ENCODE data around the gene HMCN2. TPM values are rescaled to one million over a fixed set of nuclear protein-coding genes. Genes with fewer than 3 reads are reported as not detected.

The HMCN2 gene
- polyA plus RNA-seq, 1 experiment = under 0.01 TPM

- no peak for DNase-seq (ENCODE audit: low read depth, low spot score)
- no peaks in the 10 kb centered on the region for H3K27me3 ChIP-seq (ENCODE audit: control insufficient read depth, insufficient read depth, low read length)
- CTCF ChIA-PET = interaction anchor here (1.2 kb wide), 1 partner anchor 13 kb away, joined by 3 read pairs; no protein-coding TSS in a partner anchor
- POLR2A ChIA-PET = no interaction called here
- no peak overlapping the region for H3K4me3 ChIP-seq (ENCODE audit: low read depth, low read length)
- TF ChIP-seq CTCF (IDR thresholded peaks at IDR 0.05; ENCODE audit: low read depth, low read length) = no peak
- H3K27ac ChIP-seq (ENCODE audit: low read depth, low read length) = no peak overlapping the region
- peaks cover 22% of the 10 kb centered on the region for H3K9me3 ChIP-seq (ENCODE audit: control insufficient read depth, insufficient read depth, low read length)
Observed at GRCh38 chr9:130230631-130231030, 34.9 kb upstream of the HMCN2 start.

GRCh38 chr9:130232899-130233586 lies 32.5 kb upstream of the HMCN2 start:
- CTCF ChIA-PET = no interaction called here

GRCh38 chr9:130233587-130233945 lies 32.0 kb upstream of the HMCN2 start:
- no peak for DNase-seq (ENCODE audit: low read depth, low spot score)
- no peak overlapping the region for H3K4me3 ChIP-seq (ENCODE audit: low read depth, low read length)
- no peak for TF ChIP-seq CTCF (IDR thresholded peaks at IDR 0.05; ENCODE audit: low read depth, low read length)
- POLR2A ChIA-PET = no interaction called here
- no peaks in the 10 kb centered on the region for H3K27me3 ChIP-seq (ENCODE audit: control insufficient read depth, insufficient read depth, low read length)
- CTCF ChIA-PET = no interaction called here
- no peak overlapping the region for H3K27ac ChIP-seq (ENCODE audit: low read depth, low read length)
- no peaks in the 10 kb centered on the region; the same call in 1 of the 2 replicates for H3K9me3 ChIP-seq (ENCODE audit: control insufficient read depth, insufficient read depth, low read length)

More at GRCh38 chr9:130232899-130233586, 32.5 kb upstream of the HMCN2 start:
- POLR2A ChIA-PET = no interaction called here
- no peak for DNase-seq (ENCODE audit: low read depth, low spot score)
- H3K9me3 ChIP-seq (ENCODE audit: control insufficient read depth, insufficient read depth, low read length) = peaks cover 1% of the 10 kb centered on the region
- no peaks in the 10 kb centered on the region for H3K27me3 ChIP-seq (ENCODE audit: control insufficient read depth, insufficient read depth, low read length)
- H3K4me3 ChIP-seq (ENCODE audit: low read depth, low read length) = no peak overlapping the region
- no peak overlapping the region for H3K27ac ChIP-seq (ENCODE audit: low read depth, low read length)
- TF ChIP-seq CTCF (IDR thresholded peaks at IDR 0.05; ENCODE audit: low read depth, low read length) = no peak

DNA sequence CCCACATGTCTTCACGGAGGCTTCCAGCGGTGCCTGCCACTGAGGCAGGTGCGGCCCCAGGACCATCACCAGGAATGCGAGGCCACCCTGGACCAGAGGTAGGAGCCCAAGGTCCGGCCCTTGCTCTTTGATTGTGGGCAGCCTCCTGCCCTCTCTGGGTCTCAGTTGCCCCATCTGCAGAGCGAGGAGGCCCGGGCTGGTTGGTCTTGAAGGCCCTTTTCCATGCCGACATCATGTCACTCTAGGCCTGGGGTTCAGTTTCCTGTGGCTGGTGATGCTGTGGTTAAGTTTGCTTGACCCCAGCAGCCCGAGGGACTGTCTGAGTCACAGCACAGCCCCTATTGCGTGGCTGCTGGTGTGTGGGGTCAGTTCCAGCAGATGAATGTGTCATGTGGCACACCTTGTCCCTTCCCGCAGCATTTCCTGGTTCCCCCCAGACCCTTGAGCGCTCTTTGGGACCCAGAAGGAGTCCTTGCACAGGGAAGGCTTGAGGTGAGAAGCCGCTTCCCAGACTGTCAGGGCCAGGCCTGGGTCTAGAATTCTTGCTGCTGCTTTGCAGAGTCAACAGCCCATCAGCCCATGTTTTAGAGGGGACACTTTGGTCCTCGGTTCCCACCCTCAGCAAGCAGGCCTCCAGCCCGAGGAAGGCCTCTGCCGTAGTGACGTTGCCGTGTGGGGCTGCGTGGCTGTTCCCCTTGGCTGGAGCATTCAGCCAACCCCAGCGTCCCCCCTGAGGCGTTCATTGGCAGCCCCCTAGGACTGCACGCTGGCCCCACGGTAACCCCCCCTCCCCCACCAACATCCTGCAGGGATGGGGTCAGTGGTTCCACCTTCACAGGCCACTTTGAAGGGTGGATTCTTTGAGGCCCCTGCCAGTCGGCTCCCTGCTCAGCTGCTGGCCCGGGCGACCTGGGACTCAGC lies 31.0 kb upstream of the HMCN2 start:
- no peak for TF ChIP-seq CTCF (IDR thresholded peaks at IDR 0.05; ENCODE audit: low read depth, low read length)
- ChIA-PET CTCF (interaction anchor here (9.9 kb wide), 1 partner anchor 127 kb away, joined by 112 read pairs; no protein-coding TSS in a partner anchor), POLR2A (interaction anchor here (0.6 kb wide), 1 partner anchor 51 kb away, joined by 3 read pairs; no protein-coding TSS in a partner anchor)
- Histone ChIP-seq H3K27me3 (ENCODE audit: control insufficient read depth, insufficient read depth, low read length) (no peaks in the 10 kb centered on the region), H3K9me3 (ENCODE audit: control insufficient read depth, insufficient read depth, low read length) (no peaks in the 10 kb centered on the region; the same call in 1 of the 2 replicates), H3K4me3 (ENCODE audit: low read depth, low read length) (no peak overlapping the region), H3K27ac (ENCODE audit: low read depth, low read length) (no peak overlapping the region)
- DNase-seq (ENCODE audit: low read depth, low spot score) = no peak

Data from AG04450 (cell line).